BLaER1 treated with 17β-estradiol and CSF1 and Interleukin-3, amounts not matched to agents 10 nM and 100 nM (cell line): ENCODE data around the gene NAGS.
A peak's percentile ranks its signal among the peaks of the same experiment; 100 is the strongest.
"Not testable (repeated sequence)": the region's sequence is repeated elsewhere in the genome, so short reads cannot be mapped to it uniquely, and the experiment has no call there.

Source experiments
- H3K27ac ChIP-seq, 11 experiments: shearing (Covaris generic); formaldehyde crosslinking; 2 replicates each; pipeline ENCODE4 v1.8.1; 2022
- H3K27me3 ChIP-seq, 11 experiments: shearing (Covaris generic); formaldehyde crosslinking; 2 replicates each; pipeline ENCODE4 v1.8.1; 2022
- H3K36me3 ChIP-seq, 11 experiments: shearing (Covaris generic); formaldehyde crosslinking; 2 replicates each; pipeline ENCODE4 v1.8.1; 2022
- H3K4me1 ChIP-seq, 10 experiments: shearing (Covaris generic); formaldehyde crosslinking; 2 replicates each; pipeline ENCODE4 v1.8.1; 2022
- H3K4me2 ChIP-seq, 11 experiments: shearing (Covaris generic); formaldehyde crosslinking; 2 replicates each; pipeline ENCODE4 v1.8.1; 2022
- H3K4me3 ChIP-seq, 10 experiments: shearing (Covaris generic); formaldehyde crosslinking; 2 replicates each; pipeline ENCODE4 v1.8.1; 2022
- H3K9ac ChIP-seq, 11 experiments: shearing (Covaris generic); formaldehyde crosslinking; 2 replicates each; pipeline ENCODE4 v1.8.1; 2022
- H3K9me3 ChIP-seq, 11 experiments: shearing (Covaris generic); formaldehyde crosslinking; replicated peaks in 1 of 11; 2 replicates each; pipeline ENCODE4 v1.8.1; 2022
- H4K20me1 ChIP-seq, 11 experiments: shearing (Covaris generic); formaldehyde crosslinking; 2 replicates each; pipeline ENCODE4 v1.8.1; 2022
- Cebpa-rat ChIP-seq, 11 experiments: shearing (Covaris generic); IDR thresholded peaks; 2 replicates each; pipeline ENCODE4 v1.8.1; 2022

Gene NAGS

DNA sequence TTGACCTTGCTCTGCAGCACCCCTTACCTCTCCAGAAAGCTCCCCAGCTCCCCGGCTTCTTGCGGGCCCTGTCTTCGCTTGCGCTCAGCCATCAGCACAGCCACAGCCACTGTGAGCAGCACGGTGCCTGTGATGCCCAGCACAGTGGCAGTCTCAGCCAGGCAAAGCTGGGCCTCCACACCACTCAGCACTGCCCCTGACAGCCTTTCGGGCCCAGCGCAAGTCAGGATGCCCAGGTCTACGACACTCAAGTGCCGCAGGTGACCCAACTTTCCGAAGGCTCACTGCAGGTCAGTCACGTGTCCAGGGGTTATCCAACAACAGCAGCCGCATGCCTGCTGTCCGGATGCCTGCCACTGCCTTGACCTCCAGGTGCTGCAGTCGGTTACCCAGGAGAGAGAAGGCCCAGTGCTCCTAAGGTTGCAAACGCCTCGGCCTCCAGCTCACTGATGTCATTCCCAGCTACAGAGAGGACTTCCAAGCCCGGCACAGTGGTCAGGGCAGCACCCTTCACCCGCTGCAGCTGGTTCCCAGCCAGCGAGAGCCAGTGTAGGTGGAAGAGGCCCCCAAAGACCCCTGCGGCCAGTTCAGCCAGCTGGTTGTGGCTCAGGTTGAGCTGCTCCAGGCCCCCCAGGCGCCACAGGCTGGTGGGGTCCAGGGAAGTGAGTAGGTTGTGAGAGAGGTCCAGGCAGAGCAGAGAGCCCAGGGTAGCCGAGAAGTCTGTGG lies 19.3 kb downstream of the NAGS start:
- Histone ChIP-seq H3K9me3 (no peaks in the 10 kb centered on the region), H3K36me3 (peaks cover 21 to 73% (median 48%) of the 10 kb centered on the region in 11 experiments), H4K20me1 (peaks cover 0 to 44% (median 26%) of the 10 kb centered on the region in 11 experiments; a peak in 15 of 22 replicates), H3K4me3 (no peak overlapping the region), H3K4me2 (0 out of 22 replicates have a peak overlapping the region, but pooled peaks of 2 of the 11 experiments have one; percentile 9 to 24), H3K4me1 (peaks cover 0 to 25% (median 8%) of the 10 kb centered on the region in 10 experiments; a peak in 7 of 20 replicates), H3K27ac (no peak overlapping the region), H3K9ac (no peak overlapping the region), H3K27me3 (no peaks in the 10 kb centered on the region)
- no peak for TF ChIP-seq Cebpa-rat (IDR thresholded peaks at IDR 0.05)

DNA sequence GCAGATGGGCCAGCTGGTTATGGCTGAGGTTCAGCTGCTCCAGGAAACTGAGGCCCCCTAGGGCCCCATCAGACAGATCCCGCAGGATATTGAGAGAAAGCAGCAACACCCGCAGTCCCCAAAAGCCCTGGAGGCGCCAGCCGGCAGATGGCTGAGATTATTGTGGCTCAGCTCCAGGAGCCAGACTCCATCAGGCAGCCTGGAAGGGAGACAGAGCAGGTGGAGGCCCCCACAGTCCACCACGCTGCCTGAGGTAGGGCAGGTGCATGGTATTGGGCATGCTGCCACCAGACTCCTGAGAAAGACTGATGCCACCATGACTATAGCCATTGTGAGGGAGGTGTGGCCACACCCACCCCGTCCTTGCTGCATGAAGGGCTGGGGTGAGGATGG lies 19.8 kb downstream of the NAGS start:
- peak overlapping the region in 2 of 11 experiments; percentile 9 to 24; a peak in 1 of 22 replicates for H3K4me2 ChIP-seq
- TF ChIP-seq Cebpa-rat (IDR thresholded peaks at IDR 0.05): no peak
- no peaks in the 10 kb centered on the region for H3K9me3 ChIP-seq
- H3K4me3 ChIP-seq: no peak overlapping the region
- H3K4me1 ChIP-seq: peaks cover 0 to 25% (median 8%) of the 10 kb centered on the region in 10 experiments; a peak in 7 of 20 replicates
- no peak overlapping the region for H3K9ac ChIP-seq
- H3K27ac ChIP-seq: no peak overlapping the region
- H4K20me1 ChIP-seq: peaks cover 0 to 50% (median 31%) of the 10 kb centered on the region in 11 experiments; a peak in 16 of 22 replicates
- H3K36me3 ChIP-seq: peaks cover 21 to 79% (median 53%) of the 10 kb centered on the region in 11 experiments
- no peaks in the 10 kb centered on the region for H3K27me3 ChIP-seq

DNA sequence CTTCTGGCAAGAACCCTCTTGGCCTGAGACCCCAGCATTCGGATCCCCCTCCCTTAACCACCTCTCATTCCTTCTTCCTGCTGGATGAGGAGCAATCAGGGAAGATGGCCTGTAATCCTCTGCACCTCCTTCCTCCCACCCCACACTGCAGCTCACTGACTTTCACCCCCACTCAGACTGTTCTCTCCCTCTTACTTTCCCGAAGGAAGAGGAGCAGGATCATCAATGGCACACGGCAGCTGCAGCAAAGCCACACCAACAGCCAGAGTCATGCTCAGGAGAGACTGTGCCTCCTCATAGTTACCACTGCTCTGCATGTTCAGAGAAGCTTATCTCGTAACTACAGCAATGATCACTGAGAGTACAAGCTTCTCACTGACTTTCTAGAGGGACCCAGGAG lies 20.4 kb downstream of the NAGS start:
- Histone ChIP-seq H3K4me1 (peaks cover 0 to 25% (median 8%) of the 10 kb centered on the region in 10 experiments; a peak in 7 of 20 replicates), H3K4me2 (peak overlapping the region in 2 of 11 experiments; percentile 9 to 24; a peak in 2 of 22 replicates), H3K4me3 (no peak overlapping the region), H3K27ac (no peak overlapping the region), H4K20me1 (peaks cover 0 to 54% (median 31%) of the 10 kb centered on the region in 11 experiments; a peak in 16 of 22 replicates), H3K36me3 (peaks cover 21 to 81% (median 57%) of the 10 kb centered on the region in 11 experiments), H3K9ac (0 out of 22 replicates have a peak overlapping the region, but pooled peaks of 1 of the 11 experiments have one; percentile 4), H3K27me3 (no peaks in the 10 kb centered on the region), H3K9me3 (no peaks in the 10 kb centered on the region)
- TF ChIP-seq Cebpa-rat (IDR thresholded peaks at IDR 0.05): no peak

GRCh38 chr17:44029736-44030135 lies 25.3 kb downstream of the NAGS start:
- Histone ChIP-seq H3K9ac (no peak overlapping the region), H3K4me3 (no peak overlapping the region), H3K36me3 (peaks cover 40 to 82% (median 71%) of the 10 kb centered on the region in 11 experiments), H4K20me1 (peaks cover 0 to 50% (median 22%) of the 10 kb centered on the region in 11 experiments; a peak in 15 of 22 replicates), H3K27ac (no peak overlapping the region), H3K4me2 (no peak overlapping the region), H3K9me3 (no peaks in the 10 kb centered on the region), H3K4me1 (peaks cover 6 to 30% (median 16%) of the 10 kb centered on the region in 10 experiments; a peak in 17 of 20 replicates), H3K27me3 (no peaks in the 10 kb centered on the region)
- TF ChIP-seq Cebpa-rat (IDR thresholded peaks at IDR 0.05): no peak

DNA sequence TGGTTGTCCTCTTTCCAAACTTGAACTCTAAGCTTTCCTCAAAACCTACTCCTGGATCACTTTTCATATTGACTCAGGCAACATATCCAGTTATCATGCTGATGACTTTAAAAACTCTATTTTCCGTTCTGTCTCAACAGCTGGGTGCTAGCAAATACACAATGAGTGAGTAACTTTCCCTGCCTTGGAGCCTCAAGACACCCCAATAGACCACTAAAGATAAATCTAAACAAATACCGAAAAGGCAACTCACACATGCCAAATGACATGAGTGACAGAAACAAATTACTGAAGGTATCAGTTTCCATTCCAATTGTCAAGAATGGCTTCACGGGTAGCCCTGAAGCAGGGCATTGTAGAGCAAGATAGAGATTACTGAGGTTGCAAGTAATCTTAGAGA lies 26.1 kb downstream of the NAGS start:
- Histone ChIP-seq H3K9me3 (no peaks in the 10 kb centered on the region), H3K9ac (no peak overlapping the region), H3K4me1 (peaks cover 6 to 23% (median 12%) of the 10 kb centered on the region in 10 experiments; a peak in 17 of 20 replicates), H3K27ac (no peak overlapping the region), H3K4me2 (no peak overlapping the region), H3K4me3 (no peak overlapping the region), H3K36me3 (peaks cover 36 to 75% (median 66%) of the 10 kb centered on the region in 11 experiments), H3K27me3 (no peaks in the 10 kb centered on the region), H4K20me1 (peaks cover 0 to 43% (median 15%) of the 10 kb centered on the region in 11 experiments; a peak in 15 of 22 replicates)
- TF ChIP-seq Cebpa-rat (IDR thresholded peaks at IDR 0.05): no peak

DNA sequence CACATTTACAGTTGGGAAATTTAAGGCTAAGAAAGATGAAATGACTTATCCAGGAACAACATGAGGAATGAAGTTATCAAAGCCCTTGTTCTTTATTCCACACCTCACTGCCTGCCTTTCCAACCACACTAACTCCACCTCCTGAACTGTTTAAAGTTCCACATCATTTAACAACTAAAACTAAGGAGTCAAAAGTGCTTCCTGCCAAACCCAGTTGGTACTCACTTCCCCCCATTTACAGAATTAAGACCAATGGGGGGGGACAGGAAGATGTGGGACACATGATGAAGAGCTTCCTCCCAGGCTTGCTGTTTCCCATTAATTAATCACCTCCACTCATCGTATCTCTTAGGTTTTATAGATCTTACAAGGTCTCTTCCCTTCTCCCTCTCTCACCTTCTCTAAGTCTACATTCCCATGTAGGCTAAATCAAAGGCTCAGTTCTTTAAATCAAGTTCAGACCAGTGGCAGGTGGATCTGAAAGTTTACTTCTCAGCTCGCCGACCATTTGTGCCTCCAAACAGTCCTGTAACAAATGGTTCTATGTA lies 29.5 kb downstream of the NAGS start:
- Histone ChIP-seq H3K36me3 (peaks cover 62 to 88% (median 82%) of the 10 kb centered on the region in 11 experiments), H3K27me3 (no peaks in the 10 kb centered on the region), H3K4me3 (no peak overlapping the region)

GRCh38 chr17:44034688-44035087 lies 30.3 kb downstream of the NAGS start:
- H3K4me3 ChIP-seq, H3K27ac ChIP-seq, H3K9me3 ChIP-seq, H3K9ac ChIP-seq, H3K27me3 ChIP-seq: not testable (repeated sequence)
- Histone ChIP-seq H3K36me3 (peaks cover 68 to 88% (median 81%) of the 10 kb centered on the region in 11 experiments), H3K4me2 (peak overlapping the region in 3 of 11 experiments; percentile 2 to 62 (median 57); a peak in 3 of 22 replicates), H3K4me1 (peaks cover 6 to 12% (median 9%) of the 10 kb centered on the region in 10 experiments; a peak in 17 of 20 replicates), H4K20me1 (peaks cover under 1 to 53% (median 37%) of the 10 kb centered on the region in 11 experiments; a peak in 20 of 22 replicates)

More for the DNA sequence above, 29.5 kb downstream of the NAGS start:
- H3K4me2 ChIP-seq: peak overlapping the region in 9 of 11 experiments; percentile 2 to 62 (median 49); a peak in 14 of 22 replicates
- no peak overlapping the region for H3K9ac ChIP-seq
- H3K4me1 ChIP-seq: peaks cover 6 to 12% (median 9%) of the 10 kb centered on the region in 10 experiments; a peak in 17 of 20 replicates
- peaks cover 0 to 56% (median 37%) of the 10 kb centered on the region in 11 experiments; a peak in 17 of 22 replicates for H4K20me1 ChIP-seq
- no peak overlapping the region; a peak in 1 of 22 replicates for H3K27ac ChIP-seq
- no peaks in the 10 kb centered on the region for H3K9me3 ChIP-seq
- no peak for TF ChIP-seq Cebpa-rat (IDR thresholded peaks at IDR 0.05)

DNA sequence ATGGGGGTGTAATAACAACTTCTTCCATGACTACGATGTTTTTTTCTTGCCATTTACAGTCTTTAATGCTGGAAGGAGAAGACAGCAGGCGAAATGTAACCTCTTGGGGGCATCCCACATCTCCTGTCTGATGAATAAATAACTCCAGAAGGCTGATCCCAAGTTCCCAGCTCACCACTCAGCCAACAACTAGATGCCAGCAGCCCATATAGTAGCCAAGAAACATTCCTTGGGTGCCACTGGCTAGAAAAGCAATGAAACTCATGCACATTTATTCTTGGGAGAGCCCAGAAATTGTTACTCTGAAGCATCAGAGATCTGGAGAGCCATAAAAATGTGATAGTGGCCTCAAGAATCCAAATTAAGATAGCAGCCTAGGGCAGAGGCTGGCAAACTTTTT lies 33.0 kb downstream of the NAGS start:
- Histone ChIP-seq H3K4me3 (no peak overlapping the region), H3K9me3 (no peaks in the 10 kb centered on the region), H4K20me1 (peaks cover 23 to 73% (median 61%) of the 10 kb centered on the region in 11 experiments; a peak in 21 of 22 replicates), H3K4me2 (no peak overlapping the region), H3K27ac (no peak overlapping the region), H3K9ac (no peak overlapping the region), H3K36me3 (peaks cover 59 to 79% (median 67%) of the 10 kb centered on the region in 11 experiments), H3K27me3 (no peaks in the 10 kb centered on the region), H3K4me1 (peaks cover 8 to 19% (median 12%) of the 10 kb centered on the region in 10 experiments; a peak in 19 of 20 replicates)
- TF ChIP-seq Cebpa-rat (IDR thresholded peaks at IDR 0.05): no peak

DNA sequence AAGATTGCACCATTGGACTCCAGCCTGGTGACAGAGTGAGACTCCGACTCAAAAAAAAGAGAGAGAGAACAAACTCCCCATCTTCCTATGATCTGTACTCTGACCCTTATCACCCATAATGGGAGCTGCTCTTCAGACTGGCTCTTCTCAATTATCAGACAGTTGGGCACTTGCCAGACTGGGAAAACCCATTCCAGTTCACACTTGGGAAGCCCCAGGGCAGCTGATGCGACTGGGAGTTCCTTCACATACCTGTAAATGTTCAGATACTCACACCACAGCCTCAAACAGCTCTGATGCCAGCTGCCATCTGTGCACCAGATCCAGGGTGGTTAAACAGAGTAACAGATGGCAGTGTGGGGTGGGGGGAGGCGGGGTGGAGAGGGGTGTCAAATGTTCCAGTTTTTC lies 34.2 kb downstream of the NAGS start:
- H3K4me2 ChIP-seq: no peak overlapping the region
- H4K20me1 ChIP-seq: peaks cover 33 to 84% (median 68%) of the 10 kb centered on the region in 11 experiments; a peak in 21 of 22 replicates
- no peak overlapping the region for H3K4me3 ChIP-seq
- peaks cover 48 to 79% (median 60%) of the 10 kb centered on the region in 11 experiments for H3K36me3 ChIP-seq
- no peaks in the 10 kb centered on the region for H3K9me3 ChIP-seq
- H3K9ac ChIP-seq: no peak overlapping the region
- peaks cover 9 to 31% (median 22%) of the 10 kb centered on the region in 10 experiments for H3K4me1 ChIP-seq
- no peak for TF ChIP-seq Cebpa-rat (IDR thresholded peaks at IDR 0.05)
- no peaks in the 10 kb centered on the region for H3K27me3 ChIP-seq
- H3K27ac ChIP-seq: no peak overlapping the region
